ENCODE data around the gene KAT2B. TPM values are rescaled to one million over a fixed set of nuclear protein-coding genes. Genes with fewer than 3 reads are reported as not detected.

The KAT2B gene
- total and polyA plus RNA-seq, 2 of the 13 experiments (the other 11 are each of a cell fraction or from before 2014, with no cell fraction given) = 0.97 to 1.7 TPM

DNA sequence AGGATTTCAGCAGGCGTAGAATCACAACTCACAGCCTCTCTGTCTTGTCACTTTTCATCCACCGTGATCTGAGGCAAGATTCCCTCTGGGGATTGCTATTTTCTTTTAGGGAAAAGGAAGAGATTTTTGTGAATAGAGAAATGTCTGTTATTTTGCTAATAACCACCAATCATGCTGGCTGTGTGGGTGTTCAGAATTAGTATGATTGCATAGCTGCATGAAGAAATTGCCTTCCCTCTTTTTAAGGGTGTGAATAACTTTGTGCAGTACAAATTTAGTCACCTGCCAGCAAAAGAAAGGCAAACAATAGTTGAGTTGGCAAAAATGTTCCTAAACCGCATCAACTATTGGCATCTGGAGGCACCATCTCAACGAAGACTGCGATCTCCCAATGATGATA lies 60.8 kb downstream of the KAT2B start (continued):
- TF ChIP-seq, protein P1, sequence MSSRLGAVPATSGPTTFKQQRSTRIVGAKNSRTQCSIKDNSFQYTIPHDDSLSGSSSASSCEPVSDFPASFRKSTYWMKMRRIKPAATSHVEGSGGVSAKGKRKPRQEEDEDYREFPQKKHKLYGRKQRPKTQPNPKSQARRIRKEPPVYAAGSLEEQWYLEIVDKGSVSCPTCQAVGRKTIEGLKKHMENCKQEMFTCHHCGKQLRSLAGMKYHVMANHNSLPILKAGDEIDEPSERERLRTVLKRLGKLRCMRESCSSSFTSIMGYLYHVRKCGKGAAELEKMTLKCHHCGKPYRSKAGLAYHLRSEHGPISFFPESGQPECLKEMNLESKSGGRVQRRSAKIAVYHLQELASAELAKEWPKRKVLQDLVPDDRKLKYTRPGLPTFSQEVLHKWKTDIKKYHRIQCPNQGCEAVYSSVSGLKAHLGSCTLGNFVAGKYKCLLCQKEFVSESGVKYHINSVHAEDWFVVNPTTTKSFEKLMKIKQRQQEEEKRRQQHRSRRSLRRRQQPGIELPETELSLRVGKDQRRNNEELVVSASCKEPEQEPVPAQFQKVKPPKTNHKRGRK (CRISPR knock-in tag; IDR thresholded peaks at IDR 0.05) = no peak
- no peak for TF ChIP-seq ZNF747 (CRISPR knock-in tag; IDR thresholded peaks at IDR 0.05; ENCODE audit: borderline replicate concordance)
- TF ChIP-seq IKZF1 (IDR thresholded peaks at IDR 0.05) = no peak
- no peak for TF ChIP-seq TCF7 (IDR thresholded peaks at IDR 0.05; ENCODE audit: low read depth)
- TF ChIP-seq ZNF160 (CRISPR knock-in tag; IDR thresholded peaks at IDR 0.05) = no peak
- TF ChIP-seq, protein P2, sequence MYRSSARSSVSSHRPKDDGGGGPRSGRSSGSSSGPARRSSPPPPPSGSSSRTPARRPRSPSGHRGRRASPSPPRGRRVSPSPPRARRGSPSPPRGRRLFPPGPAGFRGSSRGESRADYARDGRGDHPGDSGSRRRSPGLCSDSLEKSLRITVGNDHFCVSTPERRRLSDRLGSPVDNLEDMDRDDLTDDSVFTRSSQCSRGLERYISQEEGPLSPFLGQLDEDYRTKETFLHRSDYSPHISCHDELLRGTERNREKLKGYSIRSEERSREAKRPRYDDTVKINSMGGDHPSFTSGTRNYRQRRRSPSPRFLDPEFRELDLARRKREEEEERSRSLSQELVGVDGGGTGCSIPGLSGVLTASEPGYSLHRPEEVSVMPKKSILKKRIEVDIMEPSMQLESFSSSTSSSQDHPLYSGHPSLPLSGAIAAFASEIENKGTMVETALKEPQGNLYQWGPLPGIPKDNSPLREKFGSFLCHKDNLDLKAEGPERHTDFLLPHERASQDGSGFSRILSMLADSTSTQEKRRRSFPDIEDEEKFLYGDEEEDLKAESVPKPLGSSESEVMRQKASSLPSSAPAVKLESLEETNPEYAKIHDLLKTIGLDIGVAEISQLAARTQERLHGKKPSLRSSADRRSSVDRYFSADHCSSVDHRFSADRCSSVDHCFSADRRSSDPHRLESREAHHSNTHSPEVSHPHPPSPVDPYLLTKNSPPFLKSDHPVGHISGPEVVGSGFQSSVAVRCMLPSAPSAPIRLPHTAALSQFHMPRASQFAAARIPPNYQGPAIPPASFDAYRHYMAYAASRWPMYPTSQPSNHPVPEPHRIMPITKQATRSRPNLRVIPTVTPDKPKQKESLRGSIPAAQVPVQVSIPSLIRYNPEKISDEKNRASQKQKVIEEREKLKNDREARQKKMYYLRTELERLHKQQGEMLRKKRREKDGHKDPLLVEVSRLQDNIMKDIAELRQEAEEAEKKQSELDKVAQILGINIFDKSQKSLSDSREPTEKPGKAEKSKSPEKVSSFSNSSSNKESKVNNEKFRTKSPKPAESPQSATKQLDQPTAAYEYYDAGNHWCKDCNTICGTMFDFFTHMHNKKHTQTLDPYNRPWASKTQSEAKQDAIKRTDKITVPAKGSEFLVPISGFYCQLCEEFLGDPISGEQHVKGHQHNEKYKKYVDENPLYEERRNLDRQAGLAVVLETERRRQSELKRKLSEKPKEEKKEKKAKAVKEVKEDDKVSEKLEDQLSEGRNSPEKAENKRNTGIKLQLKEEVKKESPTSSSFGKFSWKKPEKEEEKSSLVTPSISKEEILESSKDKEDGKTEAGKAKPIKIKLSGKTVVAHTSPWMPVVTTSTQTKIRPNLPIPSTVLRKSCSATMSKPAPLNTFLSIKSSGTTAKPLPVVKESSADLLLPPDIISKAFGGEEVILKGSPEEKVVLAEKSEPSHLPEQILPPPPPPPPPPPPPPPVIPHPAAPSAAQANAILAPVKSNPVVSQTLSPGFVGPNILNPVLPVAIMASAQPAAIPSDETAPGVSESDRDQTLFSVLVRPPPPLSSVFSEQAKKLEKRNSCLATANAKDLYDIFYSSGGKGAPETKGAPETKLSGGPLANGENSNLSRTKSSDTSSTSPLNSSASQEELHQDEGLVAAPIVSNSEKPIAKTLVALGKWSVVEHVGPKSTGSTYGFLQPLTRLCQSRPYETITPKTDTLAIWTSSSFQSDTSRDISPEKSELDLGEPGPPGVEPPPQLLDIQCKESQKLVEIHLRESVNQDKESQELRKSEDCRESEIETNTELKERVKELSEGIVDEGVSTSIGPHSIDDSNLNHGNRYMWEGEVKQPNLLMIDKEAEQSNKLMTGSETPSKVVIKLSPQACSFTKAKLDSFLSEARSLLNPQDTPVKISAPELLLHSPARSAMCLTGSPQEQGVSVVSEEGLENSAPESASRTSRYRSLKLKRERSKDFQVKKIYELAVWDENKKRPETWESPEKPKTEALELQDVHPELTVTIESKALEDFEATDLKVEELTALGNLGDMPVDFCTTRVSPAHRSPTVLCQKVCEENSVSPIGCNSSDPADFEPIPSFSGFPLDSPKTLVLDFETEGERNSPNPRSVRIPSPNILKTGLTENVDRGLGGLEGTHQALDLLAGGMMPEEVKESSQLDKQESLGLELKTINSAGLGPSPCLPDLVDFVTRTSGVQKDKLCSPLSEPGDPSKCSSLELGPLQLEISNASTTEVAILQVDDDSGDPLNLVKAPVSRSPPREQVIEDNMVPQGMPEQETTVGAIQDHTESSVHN (CRISPR knock-in tag; IDR thresholded peaks at IDR 0.05) = no peak
- no peak for TF ChIP-seq TBX3 (IDR thresholded peaks at IDR 0.05; ENCODE audit: borderline replicate concordance)
- no peak for TF ChIP-seq ZNF44 (CRISPR knock-in tag; IDR thresholded peaks at IDR 0.05)
